ENCODE data around the gene TMEM86B. TPM values are rescaled to one million over a fixed set of nuclear protein-coding genes. Genes with fewer than 3 reads are reported as not detected.

Gene TMEM86B
- total RNA-seq, 4 donors from 2014 or later = 1.1 to 3.6 (median 2.2) TPM; not detected in 1

DNA sequence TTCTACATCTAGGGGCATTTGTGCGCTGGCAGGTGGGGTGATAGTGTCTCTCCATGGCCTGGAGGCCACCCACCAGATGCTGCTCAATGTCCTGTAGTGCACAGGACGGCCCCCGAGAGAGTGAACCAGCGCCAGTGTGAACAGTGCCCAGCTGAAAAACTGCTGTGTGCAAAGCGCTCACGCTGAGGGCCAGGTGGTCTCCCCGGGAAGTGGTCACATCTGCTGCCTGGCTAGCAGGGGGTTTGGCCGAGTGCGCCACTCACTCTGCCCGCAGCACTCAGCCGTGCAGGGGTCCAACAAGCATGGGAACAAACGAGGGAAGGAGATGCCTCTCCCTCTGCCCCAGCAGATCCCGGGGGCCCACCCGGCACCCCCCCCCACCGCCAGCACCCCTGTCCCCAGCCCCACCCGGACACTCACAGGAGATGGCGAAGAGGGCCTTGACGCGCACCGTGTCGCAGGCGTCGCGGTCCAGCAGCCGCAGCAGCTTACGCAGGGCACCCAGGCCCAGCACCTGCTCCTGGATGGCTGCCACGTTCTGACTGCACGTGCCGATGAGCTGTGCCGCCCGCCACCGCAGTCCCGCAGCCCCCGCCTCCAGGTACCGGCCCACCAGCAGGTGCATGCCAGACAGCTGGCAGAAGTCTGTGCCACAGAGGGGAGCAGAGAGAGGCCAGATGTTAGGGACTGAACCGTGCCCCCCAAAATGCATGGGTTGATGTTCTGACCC lies 45.6 kb upstream of the TMEM86B start:
- H3K27me3 ChIP-seq = no peaks in the 10 kb centered on the region
- peaks cover 4 to 84% (median 23%) of the 10 kb centered on the region in 3 donors for H3K36me3 ChIP-seq
- no peak for TF ChIP-seq POLR2A (IDR thresholded peaks at IDR 0.05)
- TF ChIP-seq, protein P1, sequence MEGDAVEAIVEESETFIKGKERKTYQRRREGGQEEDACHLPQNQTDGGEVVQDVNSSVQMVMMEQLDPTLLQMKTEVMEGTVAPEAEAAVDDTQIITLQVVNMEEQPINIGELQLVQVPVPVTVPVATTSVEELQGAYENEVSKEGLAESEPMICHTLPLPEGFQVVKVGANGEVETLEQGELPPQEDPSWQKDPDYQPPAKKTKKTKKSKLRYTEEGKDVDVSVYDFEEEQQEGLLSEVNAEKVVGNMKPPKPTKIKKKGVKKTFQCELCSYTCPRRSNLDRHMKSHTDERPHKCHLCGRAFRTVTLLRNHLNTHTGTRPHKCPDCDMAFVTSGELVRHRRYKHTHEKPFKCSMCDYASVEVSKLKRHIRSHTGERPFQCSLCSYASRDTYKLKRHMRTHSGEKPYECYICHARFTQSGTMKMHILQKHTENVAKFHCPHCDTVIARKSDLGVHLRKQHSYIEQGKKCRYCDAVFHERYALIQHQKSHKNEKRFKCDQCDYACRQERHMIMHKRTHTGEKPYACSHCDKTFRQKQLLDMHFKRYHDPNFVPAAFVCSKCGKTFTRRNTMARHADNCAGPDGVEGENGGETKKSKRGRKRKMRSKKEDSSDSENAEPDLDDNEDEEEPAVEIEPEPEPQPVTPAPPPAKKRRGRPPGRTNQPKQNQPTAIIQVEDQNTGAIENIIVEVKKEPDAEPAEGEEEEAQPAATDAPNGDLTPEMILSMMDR (IDR thresholded peaks at IDR 0.05) = no peak
- H3K9me3 ChIP-seq = no peaks in the 10 kb centered on the region
- DNase-seq = no peak
- H3K27ac ChIP-seq = no peak overlapping the region
- peaks cover 2 to 15% (median 4%) of the 10 kb centered on the region in 3 donors for H3K4me1 ChIP-seq
- no peak overlapping the region for H3K4me3 ChIP-seq
- intact Hi-C loops (cut with DNase I) = no loop called here
- WGBS, 2 donors = 90 to 98% methylated on average over 7 to 8 of the region's 36 CpGs

DNA sequence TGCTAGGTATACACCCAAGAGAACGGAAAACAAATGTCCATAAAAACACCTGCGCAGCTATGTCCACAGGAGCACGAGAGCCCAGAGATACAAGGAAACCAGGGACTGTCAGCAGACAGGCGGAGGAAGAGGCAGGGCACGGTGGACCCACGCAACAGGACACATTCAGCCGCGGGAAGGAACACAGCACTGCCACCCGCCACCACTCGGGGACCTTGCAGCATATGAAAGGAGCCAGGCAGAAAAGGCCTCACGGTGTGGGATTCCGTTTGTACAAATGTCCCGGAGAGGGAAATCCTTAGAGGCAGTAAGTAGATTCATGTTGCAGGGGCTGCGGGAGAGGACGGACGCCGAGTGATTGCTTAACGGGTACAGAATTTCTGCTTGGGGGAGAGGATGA lies 43.6 kb upstream of the TMEM86B start:
- intact Hi-C loops (cut with DNase I) = no loop called here
- Histone ChIP-seq H3K36me3 (peaks cover 4 to 77% (median 14%) of the 10 kb centered on the region in 3 donors), H3K27ac (no peak overlapping the region), H3K9me3 (no peaks in the 10 kb centered on the region), H3K4me3 (no peak overlapping the region), H3K4me1 (peaks cover 0 to 7% (median 0%) of the 10 kb centered on the region in 3 donors), H3K27me3 (no peaks in the 10 kb centered on the region)
- TF ChIP-seq, protein P1 (IDR thresholded peaks at IDR 0.05) = no peak
- no peak for TF ChIP-seq POLR2A (IDR thresholded peaks at IDR 0.05)
- no peak for DNase-seq
- 90 to 95% methylated on average over 18 of the region's 18 CpGs for WGBS, 2 donors

DNA sequence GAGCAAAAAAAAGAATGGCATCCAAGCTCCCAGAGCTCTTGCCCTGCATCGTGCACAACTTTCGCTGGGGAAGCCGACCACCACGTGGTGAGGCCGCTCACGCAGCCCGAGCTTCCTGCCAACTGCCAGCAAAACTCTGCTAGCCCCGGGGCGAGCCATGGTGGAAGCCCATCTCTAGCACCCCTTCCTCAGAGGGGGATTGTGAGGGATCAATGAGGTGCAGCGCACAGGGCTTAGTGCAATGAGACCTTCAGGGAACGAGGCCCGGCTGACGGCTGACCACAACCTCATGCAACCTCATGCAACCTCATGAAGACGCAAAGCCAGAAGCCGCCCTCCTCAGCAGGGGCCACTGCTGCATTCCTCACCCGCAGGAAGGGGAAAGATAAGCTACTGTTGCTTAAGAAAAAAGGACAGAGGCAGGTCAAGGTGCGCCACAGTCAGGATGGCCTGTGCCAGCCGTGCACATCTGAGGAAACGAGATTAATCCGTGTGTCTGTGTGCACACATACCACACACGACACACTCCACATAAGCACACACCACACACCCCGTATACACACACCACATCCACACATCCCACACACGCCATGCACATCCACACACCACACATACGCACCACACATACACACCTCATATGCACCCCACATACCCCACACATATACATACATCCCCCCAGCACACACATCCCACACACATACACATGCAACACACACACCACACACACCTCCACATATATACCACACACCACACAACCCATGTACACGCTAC lies 41.8 kb upstream of the TMEM86B start:
- H3K27me3 ChIP-seq = no peaks in the 10 kb centered on the region
- H3K27ac ChIP-seq = no peak overlapping the region
- TF ChIP-seq, protein P1 (IDR thresholded peaks at IDR 0.05) = no peak
- TF ChIP-seq POLR2A (IDR thresholded peaks at IDR 0.05) = no peak
- no peaks in the 10 kb centered on the region for H3K9me3 ChIP-seq
- intact Hi-C loops (cut with DNase I) = no loop called here
- H3K36me3 ChIP-seq = peaks cover 4 to 67% (median 12%) of the 10 kb centered on the region in 3 donors
- no peak overlapping the region for H3K4me3 ChIP-seq
- WGBS, 2 donors = 87 to 92% methylated on average over 10 to 25 of the region's 25 CpGs
- DNase-seq = no peak
- peaks cover 0 to 5% (median 0%) of the 10 kb centered on the region in 3 donors for H3K4me1 ChIP-seq

DNA sequence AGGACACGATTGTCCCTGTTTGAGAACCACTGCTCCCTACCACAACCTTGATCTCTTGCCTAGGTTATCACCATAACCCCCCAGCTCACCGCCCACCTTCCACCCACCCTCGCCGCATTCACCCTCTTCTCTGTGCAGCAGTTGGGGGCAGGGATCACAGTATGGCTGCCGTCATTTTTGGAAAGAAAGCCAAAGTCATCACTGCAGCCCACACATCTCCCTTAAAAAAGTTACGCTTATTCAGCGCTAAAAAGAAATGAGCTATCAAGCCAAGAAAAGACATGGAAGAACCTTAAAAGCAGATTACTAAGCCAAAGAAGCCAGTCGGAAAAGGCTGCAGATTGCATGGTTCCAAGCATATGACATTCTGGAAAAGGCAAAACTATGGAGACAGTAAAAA lies 40.7 kb upstream of the TMEM86B start:
- no peak for DNase-seq
- no peaks in the 10 kb centered on the region for H3K9me3 ChIP-seq
- intact Hi-C loops (cut with DNase I) = no loop called here
- TF ChIP-seq, protein P1 (IDR thresholded peaks at IDR 0.05) = no peak
- 85 to 94% methylated on average over 8 of the region's 8 CpGs for WGBS, 2 donors
- no peak overlapping the region for H3K4me3 ChIP-seq
- H3K27me3 ChIP-seq = no peaks in the 10 kb centered on the region
- peaks cover 4 to 65% (median 9%) of the 10 kb centered on the region in 3 donors for H3K36me3 ChIP-seq
- peaks cover 0 to 5% (median 0%) of the 10 kb centered on the region in 3 donors for H3K4me1 ChIP-seq
- no peak overlapping the region for H3K27ac ChIP-seq

DNA sequence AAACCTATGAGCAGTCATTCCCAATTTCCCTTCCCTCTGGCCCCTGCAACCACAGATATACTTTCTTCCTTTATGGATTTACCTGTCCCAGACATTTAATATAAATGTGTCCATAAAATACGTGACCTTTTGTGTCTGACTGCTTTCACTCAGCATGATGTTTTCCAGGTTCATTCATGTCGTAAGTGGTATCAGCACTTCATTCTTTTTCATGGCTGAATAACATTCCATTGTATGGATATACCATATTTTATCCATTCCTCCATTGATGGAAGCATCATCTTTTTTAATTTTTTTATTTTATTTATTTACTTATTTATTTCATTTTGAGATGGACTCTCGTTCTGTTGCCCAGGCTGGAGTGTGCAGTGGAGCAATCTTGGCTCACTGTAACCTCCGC lies 38.3 kb upstream of the TMEM86B start:
- 97 to 99% methylated on average over 4 of the region's 4 CpGs for WGBS, 2 donors
- Histone ChIP-seq H3K4me1 (peaks cover 0 to 5% (median 0%) of the 10 kb centered on the region in 3 donors), H3K36me3 (peaks cover 0 to 52% (median 0%) of the 10 kb centered on the region in 3 donors), H3K4me3 (no peak overlapping the region), H3K27ac (no peak overlapping the region), H3K9me3 (no peaks in the 10 kb centered on the region), H3K27me3 (no peaks in the 10 kb centered on the region)
- no peak for DNase-seq
- intact Hi-C loops (cut with DNase I) = no loop called here
- no peak for TF ChIP-seq POLR2A (IDR thresholded peaks at IDR 0.05)
- TF ChIP-seq, protein P1 (IDR thresholded peaks at IDR 0.05) = no peak
